ENCODE measurements around the gene TAL1. TPM values are rescaled to one million over a fixed set of nuclear protein-coding genes. Genes with fewer than 3 reads are reported as not detected.

TAL1 gene
- total RNA-seq (2022; extraction: Qiagen RNA extraction), result 0.02 TPM in 2 of 5 replicates, not detected in the others

GRCh38 chr1:47232187-47232874 is at the start of gene TAL1:
Gene TAL1, minus strand, starts transcription at chr1:47232225. Its CDS starts 6,337 bp downstream, at chr1:47225888.

GRCh38 chr1:47189844-47190508 is 42.0 kb downstream of the TAL1 start, which contains the start of gene PDZK1IP1:
Gene PDZK1IP1, minus strand, starts transcription at chr1:47190036. Its CDS starts 104 bp downstream, at chr1:47189932.

Other genes starting within 250 kb of the TAL1 start
- 0.04 to 0.07 TPM (median 0.06 TPM) in 3 of 5 replicates, not detected in the others for gene CYP4X1, start 208.6 kb downstream of the TAL1 start, total RNA-seq (2022; extraction: Qiagen RNA extraction)
- not detected in 5 replicates for gene CYP4Z1, start 165.0 kb downstream of the TAL1 start, total RNA-seq (2022; extraction: Qiagen RNA extraction)
- not detected in 5 replicates for gene CYP4A22, start 94.8 kb downstream of the TAL1 start, total RNA-seq (2022; extraction: Qiagen RNA extraction)
- gene PDZK1IP1, start 42.2 kb downstream of the TAL1 start, total RNA-seq (2022; extraction: Qiagen RNA extraction), result 5.6 to 9.7 TPM (median 7.6 TPM) in 5 replicates
- gene STIL, start 81.9 kb upstream of the TAL1 start, total RNA-seq (2022; extraction: Qiagen RNA extraction), result 9.6 to 10.7 TPM (median 10.1 TPM) in 5 replicates
- 59.8 to 77.1 TPM (median 63.3 TPM) in 5 replicates for gene CMPK1, start 101.6 kb upstream of the TAL1 start, total RNA-seq (2022; extraction: Qiagen RNA extraction)
- 0.06 TPM in 1 of 5 replicates, not detected in the others for gene FOXE3, start 184.1 kb upstream of the TAL1 start, total RNA-seq (2022; extraction: Qiagen RNA extraction)
- gene FOXD2, start 205.8 kb upstream of the TAL1 start, total RNA-seq (2022; extraction: Qiagen RNA extraction), result 0.32 to 0.60 TPM (median 0.49 TPM) in 5 replicates